HEK293T (cell line): ENCODE results near the gene SCAMP4.

Source experiments
- CTCF ChIA-PET: fragments of 350-600 bp; formaldehyde crosslinking; extraction: SDS; loops from one replicate; lab custom pipeline; 2021; ENCODE audit warnings: antibody characterized with exemption, inconsistent platforms; lab: Yijun Ruan, JAX
- POLR2A ChIA-PET: fragments of 350-600 bp; formaldehyde crosslinking; extraction: SDS; loops from one replicate; lab custom pipeline; 2020; ENCODE audit warnings: antibody characterized with exemption, inconsistent platforms; lab: Yijun Ruan, JAX
- DNase-seq: peaks from one replicate; pipeline ENCODE4 v3.0.0; 2012; ENCODE audit warnings: mixed read lengths; ENCODE audit errors: extremely low spot score
- ARNT ChIP-seq: fragments of 450-650 bp; IDR thresholded peaks from 2 replicates; pipeline ENCODE4 v1.6.1; 2017; ENCODE audit warnings: mild to moderate bottlenecking
- BHLHE40 ChIP-seq: fragments of 450-650 bp; IDR thresholded peaks from 2 replicates; pipeline ENCODE4 v1.6.1; 2016; ENCODE audit warnings: mild to moderate bottlenecking, moderate library complexity, borderline replicate concordance
- CTBP1 ChIP-seq: fragments of 450-650 bp; IDR thresholded peaks from 2 replicates; pipeline ENCODE4 v1.6.1; 2016; ENCODE audit warnings: borderline replicate concordance
- ELF4 ChIP-seq: fragments of 450-650 bp; IDR thresholded peaks from 2 replicates; pipeline ENCODE4 v1.6.1; 2017; ENCODE audit warnings: antibody characterized with exemption
- FOXA1 ChIP-seq: fragments of 450-650 bp; IDR thresholded peaks from 2 replicates; pipeline ENCODE4 v1.6.1; 2016; ENCODE audit warnings: mild to moderate bottlenecking
- FOXK2 ChIP-seq: fragments of 450-650 bp; IDR thresholded peaks from 2 replicates; pipeline ENCODE4 v1.6.1; 2016; ENCODE audit warnings: mild to moderate bottlenecking
- FOXM1 ChIP-seq: fragments of 450-650 bp; IDR thresholded peaks from 2 replicates; pipeline ENCODE4 v1.6.1; 2017; ENCODE audit warnings: mild to moderate bottlenecking, borderline replicate concordance
- HDGF ChIP-seq: fragments of 450-650 bp; IDR thresholded peaks from 2 replicates; pipeline ENCODE4 v1.6.1; 2017; ENCODE audit warnings: antibody characterized with exemption, borderline replicate concordance
- L3MBTL2 ChIP-seq: fragments of 450-650 bp; conservative IDR thresholded peaks from 2 replicates; pipeline ENCODE4 v1.6.1; 2016; ENCODE audit warnings: mild to moderate bottlenecking
- LEF1 ChIP-seq: fragments of 450-650 bp; IDR thresholded peaks from 2 replicates; pipeline ENCODE4 v1.6.1; 2017; ENCODE audit warnings: mild to moderate bottlenecking, borderline replicate concordance
- NFRKB ChIP-seq: fragments of 450-650 bp; IDR thresholded peaks from 2 replicates; pipeline ENCODE4 v1.6.1; 2016; ENCODE audit warnings: mild to moderate bottlenecking, moderate library complexity
- SP1 ChIP-seq: fragments of 450-650 bp; IDR thresholded peaks from 2 replicates; pipeline ENCODE4 v1.6.1; 2017
- SUZ12 ChIP-seq: fragments of 450-650 bp; IDR thresholded peaks from 2 replicates; pipeline ENCODE4 v1.6.1; 2016; ENCODE audit warnings: mild to moderate bottlenecking
- TARDBP ChIP-seq: fragments of 450-650 bp; IDR thresholded peaks from 2 replicates; pipeline ENCODE4 v1.6.1; 2016
- ZNF384 ChIP-seq: fragments of 450-650 bp; IDR thresholded peaks from 2 replicates; pipeline ENCODE4 v1.6.1; 2016
- TF ChIP-seq, protein P1 (sequence below): fragments of 450-650 bp; IDR thresholded peaks from 2 replicates; pipeline ENCODE4 v1.6.1; 2016

Gene SCAMP4

GRCh38 chr19:1929021-1929742 is 24.0 kb downstream of the SCAMP4 start:
- POLR2A ChIA-PET, result no interaction called here
- CTCF ChIA-PET, result interaction anchor here (0.6 to 0.9 kb wide), 3 partner anchors 71 to 144 kb away, joined by 3 to 4 read pairs (median 3); no protein-coding TSS in a partner anchor

DNA sequence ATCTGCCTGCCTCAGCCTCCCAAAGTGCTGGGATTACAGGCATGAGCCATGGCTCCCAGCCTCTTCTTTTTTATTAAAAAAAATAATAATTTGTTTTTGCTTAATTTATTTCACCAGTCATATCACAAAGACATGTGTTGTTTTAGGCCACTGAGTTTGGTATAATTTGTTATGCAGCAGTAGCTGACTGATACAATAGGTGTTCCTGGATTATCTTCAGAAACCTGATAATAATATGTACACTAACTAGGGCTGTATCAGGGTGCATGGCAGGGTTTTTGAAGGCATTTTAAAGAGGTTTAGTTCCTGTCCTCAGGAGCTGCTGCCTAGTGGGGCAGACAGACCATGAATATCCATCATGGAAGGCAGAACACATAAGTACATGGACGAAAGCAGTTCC is 26.2 kb downstream of the SCAMP4 start:
- CTCF ChIA-PET, result no interaction called here
- TF ChIP-seq SUZ12 (no peak), TARDBP (no peak)
- POLR2A ChIA-PET, result no interaction called here
- DNase-seq, result no peak

More at GRCh38 chr19:1929021-1929742, 24.0 kb downstream of the SCAMP4 start:
- peak; percentile 88 for DNase-seq
- TF ChIP-seq HDGF (no peak), ZNF384 (peak; percentile 88), ELF4 (no peak)

GRCh38 chr19:1932395-1932794 is 27.2 kb downstream of the SCAMP4 start:
- CTCF ChIA-PET, result no interaction called here
- POLR2A ChIA-PET, result no interaction called here
- DNase-seq, result no peak
- TF ChIP-seq ARNT (no peak), LEF1 (no peak), FOXA1 (no peak), FOXK2 (no peak), SP1 (no peak), L3MBTL2 (no peak), SUZ12 (no peak), HDGF (no peak), NFRKB (no peak), ELF4 (no peak), CTBP1 (no peak), FOXM1 (no peak), ZNF384 (no peak), TARDBP (no peak), BHLHE40 (no peak)
- TF ChIP-seq, protein P1, sequence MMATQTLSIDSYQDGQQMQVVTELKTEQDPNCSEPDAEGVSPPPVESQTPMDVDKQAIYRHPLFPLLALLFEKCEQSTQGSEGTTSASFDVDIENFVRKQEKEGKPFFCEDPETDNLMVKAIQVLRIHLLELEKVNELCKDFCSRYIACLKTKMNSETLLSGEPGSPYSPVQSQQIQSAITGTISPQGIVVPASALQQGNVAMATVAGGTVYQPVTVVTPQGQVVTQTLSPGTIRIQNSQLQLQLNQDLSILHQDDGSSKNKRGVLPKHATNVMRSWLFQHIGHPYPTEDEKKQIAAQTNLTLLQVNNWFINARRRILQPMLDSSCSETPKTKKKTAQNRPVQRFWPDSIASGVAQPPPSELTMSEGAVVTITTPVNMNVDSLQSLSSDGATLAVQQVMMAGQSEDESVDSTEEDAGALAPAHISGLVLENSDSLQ, result no peak

- CTCF ChIA-PET, result no interaction called here
- no peak for DNase-seq
- POLR2A ChIA-PET, result no interaction called here
- TF ChIP-seq FOXA1, result no peak
- no peak for TF ChIP-seq BHLHE40
- TF ChIP-seq SP1, result no peak
- no peak for TF ChIP-seq CTBP1
- no peak for TF ChIP-seq ZNF384
- no peak for TF ChIP-seq FOXM1
- no peak for TF ChIP-seq LEF1
- TF ChIP-seq ARNT, result no peak
- TF ChIP-seq HDGF, result no peak
- no peak for TF ChIP-seq SUZ12
- TF ChIP-seq FOXK2, result no peak
Measured at GRCh38 chr19:1933244-1933643, 28.0 kb downstream of the SCAMP4 start.

DNA sequence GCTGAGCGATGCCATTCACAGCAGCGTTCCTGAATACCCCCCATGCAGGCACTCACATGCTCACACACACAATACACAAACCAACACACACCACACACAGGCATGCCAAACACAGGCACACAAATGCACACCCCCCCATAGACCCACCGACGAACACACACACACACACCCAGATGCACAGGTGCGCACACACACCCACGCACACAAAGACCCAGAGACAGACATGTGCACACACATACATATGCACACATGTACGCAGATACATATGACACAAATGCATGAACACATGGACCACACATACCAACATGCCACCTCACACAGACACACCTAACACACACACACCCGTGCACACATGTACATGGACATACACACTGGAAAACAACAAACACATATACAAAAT is 28.7 kb downstream of the SCAMP4 start:
- POLR2A ChIA-PET, result no interaction called here
- CTCF ChIA-PET, result no interaction called here
- TF ChIP-seq TARDBP (0 out of 2 replicates have a peak, but pooled peaks have one; percentile 39), ELF4 (no peak), HDGF (no peak), L3MBTL2 (no peak), SP1 (no peak)
- TF ChIP-seq, protein P1, result no peak
- DNase-seq, result no peak

DNA sequence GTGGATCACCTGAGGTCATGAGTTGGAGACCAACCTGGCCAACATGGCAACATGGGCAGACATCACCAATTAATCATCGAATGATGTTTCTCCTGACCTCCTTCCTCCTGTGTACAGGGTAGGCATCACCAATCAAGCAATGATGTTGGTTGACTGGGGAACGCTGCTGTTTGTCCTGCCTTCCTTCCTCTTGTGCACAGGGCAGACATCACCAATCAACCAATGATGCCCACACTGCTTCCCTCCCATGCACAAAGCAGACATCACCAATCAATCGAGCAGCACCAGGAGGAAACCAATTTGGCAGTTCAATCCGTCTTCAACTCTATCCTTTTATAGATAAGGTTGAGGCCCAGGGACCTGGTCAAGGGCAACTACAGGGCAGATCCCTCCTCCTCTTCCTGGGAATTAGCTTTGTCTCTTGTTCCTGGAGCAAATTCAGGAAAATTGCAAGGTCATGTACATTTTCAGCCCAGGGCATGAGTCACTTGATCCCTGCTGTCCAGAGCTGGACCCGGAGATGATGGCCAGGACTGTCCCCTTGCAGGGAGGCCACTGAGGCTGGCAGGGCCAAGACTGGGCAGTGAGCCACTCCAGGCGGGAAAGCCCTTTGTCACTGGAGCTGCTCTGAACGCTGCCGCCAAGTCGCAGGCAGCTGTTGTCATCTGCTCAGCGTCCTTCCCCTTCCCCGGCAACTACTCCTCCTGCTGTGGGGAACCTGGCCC is 30.4 kb downstream of the SCAMP4 start:
- DNase-seq, result no peak
- POLR2A ChIA-PET, result no interaction called here
- TF ChIP-seq BHLHE40 (no peak), HDGF (no peak), ZNF384 (no peak), L3MBTL2 (no peak), SP1 (no peak), ARNT (no peak)
- TF ChIP-seq, protein P1, result no peak

GRCh38 chr19:1936430-1936829 is 31.2 kb downstream of the SCAMP4 start:
- TF ChIP-seq NFRKB (no peak), FOXA1 (no peak), ZNF384 (no peak), BHLHE40 (no peak), ARNT (no peak), HDGF (no peak), LEF1 (no peak), ELF4 (no peak), SP1 (no peak), CTBP1 (no peak), FOXK2 (no peak), SUZ12 (no peak), TARDBP (no peak), L3MBTL2 (no peak), FOXM1 (no peak)
- TF ChIP-seq, protein P1, result no peak
- ChIA-PET CTCF (no interaction called here), POLR2A (interaction anchor here (0.7 kb wide), 1 partner anchor 123 kb away, joined by 3 read pairs; no protein-coding TSS in a partner anchor)
- DNase-seq, result no peak

More for the DNA sequence above, 30.4 kb downstream of the SCAMP4 start:
- CTCF ChIA-PET, result no interaction called here
